HL-60 (cell line): Measurements from ENCODE around the gene ZSCAN26.

ENCODE experiments used
- DNase-seq, 2 experiments: peaks; one replicate each; pipeline ENCODE4 v3.0.0-alpha.2; 2010 to 2020; ENCODE audit warnings: low read depth in 1 of 2, low spot score in 1 of 2
- H3K27ac ChIP-seq: fragments of 250-450 bp; sonication (Bioruptor Pico); replicated peaks from 2 replicates; pipeline ENCODE4 v1.5.1; 2020; ENCODE audit warnings: mild to moderate bottlenecking, moderate library complexity
- H3K27me3 ChIP-seq: fragments of 250-450 bp; sonication (Bioruptor Pico); 2 replicates; pipeline ENCODE4 v1.5.1; 2021; ENCODE audit warnings: mild to moderate bottlenecking, moderate library complexity; ENCODE audit not compliant: insufficient read depth, poor library complexity, severe bottlenecking
- H3K4me3 ChIP-seq: replicated peaks from 2 replicates; pipeline ENCODE4 v1.5.1; 2011; ENCODE audit warnings: mild to moderate bottlenecking, control low read depth, low read length; ENCODE audit not compliant: insufficient read depth
- GABPA ChIP-seq: IDR thresholded peaks from 2 replicates; pipeline ENCODE4 v1.6.1; 2012; ENCODE audit warnings: low read depth
- POLR2AphosphoS5 ChIP-seq: IDR thresholded peaks from 2 replicates; pipeline ENCODE4 v1.6.1; 2012; ENCODE audit warnings: low read depth
- REST ChIP-seq: IDR thresholded peaks from 2 replicates; pipeline ENCODE4 v1.6.1; 2012; ENCODE audit warnings: low read depth; ENCODE audit not compliant: insufficient replicate concordance
- SPI1 ChIP-seq: IDR thresholded peaks from 2 replicates; pipeline ENCODE4 v1.6.1; 2012; ENCODE audit warnings: low read depth, mild to moderate bottlenecking, borderline replicate concordance
- TF ChIP-seq, protein P1 (sequence below): IDR thresholded peaks from one replicate; pipeline ENCODE4 v1.5.1; 2011; ENCODE audit warnings: low read length, control low read depth, inconsistent platforms; ENCODE audit not compliant: insufficient read depth

ZSCAN26 gene

GRCh38 chr6:28280595-28281287 is 13.8 kb downstream of the ZSCAN26 start:
- Histone ChIP-seq H3K27ac (no peak overlapping the region; the same call in 1 of the 2 replicates), H3K27me3 (no peaks in the 10 kb centered on the region), H3K4me3 (peak overlapping the region; percentile 66)
- TF ChIP-seq POLR2AphosphoS5 (no peak), REST (no peak), GABPA (no peak)
- no peak for DNase-seq

DNA sequence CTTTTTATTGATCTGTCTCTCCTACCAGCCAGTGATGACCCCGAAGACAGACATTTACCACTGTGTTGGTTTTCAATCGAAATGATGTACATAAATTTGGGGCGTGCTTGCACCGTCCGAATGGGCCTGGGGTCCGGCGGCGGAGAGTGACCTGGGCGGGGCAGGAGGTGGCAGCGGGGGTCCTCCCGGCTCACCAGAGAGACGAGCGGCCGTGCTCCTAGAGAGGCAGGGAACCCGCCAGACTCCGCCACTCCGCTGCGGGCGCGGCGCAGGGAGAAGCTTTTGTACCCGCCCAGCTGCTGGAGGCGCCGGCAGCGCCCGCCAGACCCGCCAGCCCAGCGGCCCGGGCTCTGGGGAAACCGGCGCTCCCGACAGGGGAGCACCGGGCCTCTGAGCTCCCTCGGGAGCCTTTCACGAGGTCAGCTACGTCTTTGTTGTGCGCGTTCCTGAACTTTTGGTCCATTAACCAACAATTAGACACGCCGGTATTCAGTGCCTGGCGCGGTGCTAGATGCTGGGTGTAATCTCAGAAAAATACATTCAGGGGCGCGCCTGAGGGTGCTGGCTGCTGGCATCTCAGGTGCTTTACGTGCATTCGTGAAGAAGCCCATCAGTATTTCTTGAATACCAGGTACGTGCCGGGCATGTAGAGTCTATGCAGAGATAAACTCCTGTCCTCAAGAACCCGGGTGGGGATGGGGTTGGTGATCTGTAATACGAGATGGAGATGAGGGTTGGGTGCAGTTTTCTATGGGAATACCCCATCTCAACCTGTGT is 14.5 kb downstream of the ZSCAN26 start, which contains the start of gene PGBD1:
TSS of gene PGBD1 (plus strand) at position 285 of the 777 bp plus-strand sequence. CDS start 2,242 bp downstream, outside the sequence.
- peak; percentile 32 to 76 for DNase-seq
- peak within 1 kb of the TSS; percentile 66 for H3K4me3 ChIP-seq
- H3K27me3 ChIP-seq: no peaks in the 10 kb centered on the region
- peak within 1 kb of the TSS; percentile 29 for H3K27ac ChIP-seq
- TF ChIP-seq REST: no peak
- TF ChIP-seq SPI1: no peak
- no peak; the same call in 1 of the 2 replicates for TF ChIP-seq GABPA
- no peak for TF ChIP-seq POLR2AphosphoS5
- TF ChIP-seq, protein P1, sequence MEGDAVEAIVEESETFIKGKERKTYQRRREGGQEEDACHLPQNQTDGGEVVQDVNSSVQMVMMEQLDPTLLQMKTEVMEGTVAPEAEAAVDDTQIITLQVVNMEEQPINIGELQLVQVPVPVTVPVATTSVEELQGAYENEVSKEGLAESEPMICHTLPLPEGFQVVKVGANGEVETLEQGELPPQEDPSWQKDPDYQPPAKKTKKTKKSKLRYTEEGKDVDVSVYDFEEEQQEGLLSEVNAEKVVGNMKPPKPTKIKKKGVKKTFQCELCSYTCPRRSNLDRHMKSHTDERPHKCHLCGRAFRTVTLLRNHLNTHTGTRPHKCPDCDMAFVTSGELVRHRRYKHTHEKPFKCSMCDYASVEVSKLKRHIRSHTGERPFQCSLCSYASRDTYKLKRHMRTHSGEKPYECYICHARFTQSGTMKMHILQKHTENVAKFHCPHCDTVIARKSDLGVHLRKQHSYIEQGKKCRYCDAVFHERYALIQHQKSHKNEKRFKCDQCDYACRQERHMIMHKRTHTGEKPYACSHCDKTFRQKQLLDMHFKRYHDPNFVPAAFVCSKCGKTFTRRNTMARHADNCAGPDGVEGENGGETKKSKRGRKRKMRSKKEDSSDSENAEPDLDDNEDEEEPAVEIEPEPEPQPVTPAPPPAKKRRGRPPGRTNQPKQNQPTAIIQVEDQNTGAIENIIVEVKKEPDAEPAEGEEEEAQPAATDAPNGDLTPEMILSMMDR: no peak

DNA sequence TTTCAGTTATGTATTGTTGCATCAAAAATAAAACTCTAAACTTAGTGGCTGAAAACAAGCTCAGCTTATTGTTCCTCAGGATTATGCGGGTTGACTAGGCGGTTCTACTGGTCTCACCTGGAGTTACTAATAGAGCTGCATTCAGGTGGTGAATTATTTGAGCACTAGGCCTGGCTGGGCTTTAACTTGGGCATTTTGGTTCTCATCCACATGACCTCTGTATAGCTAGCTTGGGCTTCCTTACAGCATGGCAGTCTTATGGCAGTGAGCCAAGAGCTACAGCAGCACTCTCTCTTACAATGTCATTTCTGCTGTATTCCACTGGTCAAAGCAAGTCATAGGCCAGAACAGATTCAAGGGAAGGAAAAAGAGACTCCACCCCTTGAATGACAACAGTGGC is 16.0 kb downstream of the ZSCAN26 start:
- DNase-seq: no peak
- Histone ChIP-seq H3K4me3 (no peak overlapping the region), H3K27me3 (no peaks in the 10 kb centered on the region), H3K27ac (no peak overlapping the region)
- no peak for TF ChIP-seq POLR2AphosphoS5
- TF ChIP-seq, protein P1: no peak
- no peak for TF ChIP-seq GABPA
- no peak for TF ChIP-seq REST
- no peak for TF ChIP-seq SPI1
